ENCODE data around the gene PLXNA1.

The PLXNA1 gene

GRCh38 chr3:127003601-127004280, 20.8 kb downstream of the PLXNA1 start:
- no peak for DNase-seq

- DNase-seq, result no peak
Measured at GRCh38 chr3:127004641-127005397, 21.9 kb downstream of the PLXNA1 start.

GRCh38 chr3:127005864-127006500, 23.1 kb downstream of the PLXNA1 start:
- no peak for DNase-seq

- DNase-seq, result no peak
Measured at GRCh38 chr3:127006781-127007436, 24.0 kb downstream of the PLXNA1 start.

- no peak for DNase-seq
Measured at GRCh38 chr3:127008236-127008635, 25.3 kb downstream of the PLXNA1 start.

- no peak for DNase-seq
Measured at GRCh38 chr3:127009531-127009930, 26.6 kb downstream of the PLXNA1 start.

GRCh38 chr3:127011270-127011992, 28.5 kb downstream of the PLXNA1 start:
- no peak for DNase-seq

- no peak for DNase-seq
Measured at GRCh38 chr3:127012091-127012490, 29.2 kb downstream of the PLXNA1 start.

- no peak for DNase-seq
Measured at GRCh38 chr3:127013181-127013580, 30.3 kb downstream of the PLXNA1 start.

- no peak for DNase-seq
Measured at GRCh38 chr3:127013758-127014535, 31.0 kb downstream of the PLXNA1 start.

- no peak for DNase-seq
Measured at GRCh38 chr3:127014536-127015281, 31.8 kb downstream of the PLXNA1 start.

GRCh38 chr3:127015282-127016042, 32.5 kb downstream of the PLXNA1 start:
- no peak for DNase-seq

GRCh38 chr3:127016043-127016343, 33.1 kb downstream of the PLXNA1 start:
- no peak for DNase-seq

- no peak for DNase-seq
Measured at GRCh38 chr3:127016461-127016860, 33.5 kb downstream of the PLXNA1 start.

- DNase-seq, result no peak
Measured at GRCh38 chr3:127017229-127017628, 34.3 kb downstream of the PLXNA1 start.

GRCh38 chr3:127017781-127018180, 34.9 kb downstream of the PLXNA1 start:
- no peak for DNase-seq

- no peak for DNase-seq
Measured at GRCh38 chr3:127018306-127018828, 35.5 kb downstream of the PLXNA1 start.

- DNase-seq, result no peak
Measured at GRCh38 chr3:127019449-127019848, 36.5 kb downstream of the PLXNA1 start.

GRCh38 chr3:127020543-127020942, 37.6 kb downstream of the PLXNA1 start:
- DNase-seq, result no peak

GRCh38 chr3:127022849-127023248, 39.9 kb downstream of the PLXNA1 start:
- DNase-seq, result no peak
